Measurements from ENCODE around the gene SLC29A1. TPM values are rescaled to one million over a fixed set of nuclear protein-coding genes. Genes with fewer than 3 reads are reported as not detected.
A peak's percentile ranks its signal among the peaks of the same experiment; 100 is the strongest.

SLC29A1 gene
- total and polyA plus RNA-seq, 9 of the 15 experiments (the other 6 are each of a cell fraction or from before 2014, with no cell fraction given): 18.9 to 170 (median 57.7) TPM

GRCh38 chr6:44221291-44221960, 2.0 kb upstream of the SLC29A1 start (continued):
- TF ChIP-seq RCOR1 (IDR thresholded peaks at IDR 0.05; ENCODE audit: borderline replicate concordance in 1 of 2, low read depth in 2 of 2, low read length in 2 of 2): peak in 1 of 2 experiments; percentile 74; a peak in 1 of 4 replicates
- no peak for TF ChIP-seq XRCC4 (IDR thresholded peaks at IDR 0.05; ENCODE audit: extremely low read depth, insufficient read depth, insufficient read length)
- no peak for TF ChIP-seq NFYB (IDR thresholded peaks at IDR 0.05; ENCODE audit: extremely low read depth, insufficient read length)
- TF ChIP-seq FOXO4 (CRISPR knock-in tag; IDR thresholded peaks at IDR 0.05): no peak
- TF ChIP-seq ZBTB33 (CRISPR knock-in tag; IDR thresholded peaks at IDR 0.05): no peak
- TF ChIP-seq ETS1 (conservative IDR thresholded peaks at IDR 0.05; ENCODE audit: control insufficient read depth, low read depth, low read length): no peak
- no peak for TF ChIP-seq TCFL5 (CRISPR knock-in tag; conservative IDR thresholded peaks at IDR 0.05)
- no peak for TF ChIP-seq JUN (IDR thresholded peaks at IDR 0.05; ENCODE audit: borderline replicate concordance, low read depth, low read length)
- TF ChIP-seq JUN (CRISPR knock-in tag; IDR thresholded peaks at IDR 0.05; ENCODE audit: borderline replicate concordance): peak; percentile 85
- 0 out of 2 replicates have a peak, but pooled peaks have one; percentile 21 for TF ChIP-seq ZKSCAN1 (IDR thresholded peaks at IDR 0.05; ENCODE audit: low read depth, low read length)
- peak; percentile 76; the same call in 1 of the 2 replicates for TF ChIP-seq HDGF (IDR thresholded peaks at IDR 0.05)
- no peak for TF ChIP-seq TBL1XR1 (IDR thresholded peaks at IDR 0.05; ENCODE audit: low read length in 2 of 2)
- TF ChIP-seq ZFP36 (IDR thresholded peaks at IDR 0.05; ENCODE audit: low read depth, low read length, partially characterized antibody): peak; percentile 25
- peak; percentile 61 for TF ChIP-seq MYC (IDR thresholded peaks at IDR 0.05; ENCODE audit: low read depth, low read length)
- no peak for TF ChIP-seq MYC (CRISPR knock-in tag; IDR thresholded peaks at IDR 0.05; ENCODE audit: borderline replicate concordance, low read depth)
- TF ChIP-seq ZNF561 (CRISPR knock-in tag; conservative IDR thresholded peaks at IDR 0.05): no peak
- TF ChIP-seq FOXA3 (CRISPR knock-in tag; conservative IDR thresholded peaks at IDR 0.05 in 1 of 2, IDR thresholded peaks at IDR 0.05 in 1 of 2): peak in 1 of 2 experiments; percentile 86; a peak in 2 of 4 replicates
- TF ChIP-seq ZNF274 (IDR thresholded peaks at IDR 0.05; ENCODE audit: borderline replicate concordance, low read depth, low read length): no peak
- TF ChIP-seq THRA (IDR thresholded peaks at IDR 0.05): no peak
- no peak for TF ChIP-seq ARID2 (IDR thresholded peaks at IDR 0.05)
- TF ChIP-seq ZNF511 (CRISPR knock-in tag; IDR thresholded peaks at IDR 0.05): peak; percentile 78; the same call in 1 of the 2 replicates
